SK-N-MC (cell line): ENCODE results near the gene SIM1.

Experiments
- EZH2 ChIP-seq: fragments of 200-600 bp; sonication (generic); IDR thresholded peaks from one replicate; pipeline ENCODE4 v1.6.1; 2017; ENCODE audit warnings: antibody characterized with exemption
- FOXP2 ChIP-seq: optimal IDR thresholded peaks from 2 replicates; pipeline ENCODE3; 2011; ENCODE audit warnings: mild to moderate bottlenecking, moderate library complexity; ENCODE audit not compliant: insufficient read depth; ENCODE audit errors: extremely low read length, control extremely low read depth
- POLR2AphosphoS5 ChIP-seq: IDR thresholded peaks from 2 replicates; pipeline ENCODE4 v1.6.1; 2012; ENCODE audit warnings: mild to moderate bottlenecking, low read depth, low read length, borderline replicate concordance

DNA sequence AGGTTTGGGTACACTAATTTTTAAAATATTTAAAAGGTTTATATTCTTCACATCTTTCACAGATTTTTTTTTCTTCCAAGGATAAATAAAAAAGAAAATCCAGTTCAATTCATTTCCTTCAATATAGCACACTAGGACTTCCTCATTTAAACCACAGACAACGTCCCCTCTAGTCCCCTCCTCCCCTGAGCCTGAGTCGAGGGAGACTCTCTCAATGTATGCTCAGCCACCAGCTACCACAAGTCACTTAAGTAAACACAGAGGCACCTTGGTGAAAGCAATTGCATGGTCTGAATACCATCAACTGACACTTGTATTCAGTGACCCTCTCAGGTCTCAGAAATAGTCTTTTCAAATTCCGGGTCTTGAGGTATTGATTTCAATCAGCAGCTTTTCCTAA lies 88.6 kb downstream of the SIM1 start:
- no peak for TF ChIP-seq POLR2AphosphoS5
- no peak for TF ChIP-seq EZH2
- TF ChIP-seq FOXP2, result no peak
